Caco-2 (cell line): ENCODE results near the gene TBC1D17. TPM values are rescaled to one million over a fixed set of nuclear protein-coding genes. Genes with fewer than 3 reads are reported as not detected.

ENCODE experiments used
- BruUV-seq: library from RNA; stranded (reverse); fragments of 400-500 nt; replicated peaks from 2 replicates; lab custom pipeline; 2021; lab: Mats Ljungman, UMichigan
- CTCF ChIA-PET: fragments of 300-600 bp; sonication (Branson Sonifier 250); formaldehyde crosslinking; loops from one replicate; lab custom pipeline; 2022; ENCODE audit warnings: antibody characterized with exemption; lab: Charles Lee
- POLR2A ChIA-PET: fragments of 300-600 bp; sonication (Branson Sonifier 250); formaldehyde crosslinking; loops from one replicate; lab custom pipeline; 2022; ENCODE audit warnings: antibody characterized with exemption; lab: Charles Lee
- DNase-seq, 2 experiments: peaks; one replicate each; pipeline versions ENCODE4 v3.0.0 to v3.0.0-alpha.2; 2020 to 2022
- H3K27me3 ChIP-seq: replicated peaks from 2 replicates; pipeline ENCODE4 v1.6.0; 2011; ENCODE audit warnings: low read length; ENCODE audit not compliant: control insufficient read depth, insufficient read depth
- H3K36me3 ChIP-seq: 2 replicates; pipeline ENCODE4 v1.5.1; 2011; ENCODE audit warnings: low read length; ENCODE audit not compliant: control insufficient read depth, insufficient read depth
- H3K4me1 ChIP-seq: fragments of 250-450 bp; sonication (Bioruptor Pico); 2 replicates; pipeline ENCODE4 v1.5.1; 2020; ENCODE audit warnings: mild to moderate bottlenecking
- H3K4me3 ChIP-seq: 2 replicates; pipeline ENCODE4 v1.5.1; 2011; ENCODE audit warnings: low read depth, mild to moderate bottlenecking, control low read depth, low read length
- H3K9me3 ChIP-seq: fragments of 250-450 bp; sonication (Bioruptor Pico); 2 replicates; pipeline ENCODE4 v1.5.1; 2020; ENCODE audit warnings: mild to moderate bottlenecking, moderate library complexity
- H3K27ac Mint-ChIP-seq: one replicate; pipeline ENCODE4 v1.8.0; 2022; ENCODE audit warnings: mixed read lengths; ENCODE audit not compliant: unreplicated experiment
- H3K27me3 Mint-ChIP-seq: one replicate; pipeline ENCODE4 v1.8.0; 2022; ENCODE audit warnings: mixed read lengths; ENCODE audit not compliant: insufficient read depth, unreplicated experiment
- H3K36me3 Mint-ChIP-seq: one replicate; pipeline ENCODE4 v1.8.0; 2022; ENCODE audit warnings: mild to moderate bottlenecking, mixed read lengths; ENCODE audit not compliant: insufficient read depth, unreplicated experiment
- H3K4me1 Mint-ChIP-seq: one replicate; pipeline ENCODE4 v1.8.0; 2022; ENCODE audit warnings: low read depth, mixed read lengths; ENCODE audit not compliant: unreplicated experiment
- H3K4me3 Mint-ChIP-seq: one replicate; pipeline ENCODE4 v1.8.0; 2022; ENCODE audit warnings: mild to moderate bottlenecking, moderate library complexity, mixed read lengths; ENCODE audit not compliant: unreplicated experiment
- H3K9me3 Mint-ChIP-seq: one replicate; pipeline ENCODE4 v1.8.0; 2022; ENCODE audit warnings: mixed read lengths; ENCODE audit not compliant: unreplicated experiment
- CTCF ChIP-seq, 2 experiments: fragments of 200-600 bp in 1 of 2; IDR thresholded peaks; 1 replicate in 1 of 2; 2 replicates in 1 of 2; pipeline versions ENCODE4 v1.5.1 to v1.8.0; 2011 to 2022; ENCODE audit warnings: antibody characterized with exemption in 1 of 2, control low read depth in 1 of 2, inconsistent platforms in 1 of 2, low read depth in 1 of 2, low read length in 1 of 2, mild to moderate bottlenecking in 1 of 2, moderate library complexity in 1 of 2; ENCODE audit not compliant: insufficient read depth in 1 of 2, severe bottlenecking in 1 of 2, unreplicated experiment in 1 of 2
- intact Hi-C: fragments of 100-400 bp; cut with micrococcal nuclease; formaldehyde crosslinking; loops from one replicate; pipeline ENCODE4 v1.10.0; 2022; ENCODE audit not compliant: unreplicated experiment
- total RNA-seq: library from RNA; stranded (reverse); gene quantifications from 2 replicates; pipeline ENCODE4 v1.2.3, GENCODE V29; 2022

The TBC1D17 gene
- total RNA-seq, 1 experiment from 2014 or later = 55.3 TPM

GRCh38 chr19:49925486-49925885, 48.0 kb downstream of the TBC1D17 start:
- Histone ChIP-seq H3K36me3 (peaks cover 7% of the 10 kb centered on the region), H3K4me3 (no peak overlapping the region), H3K27me3 (no peaks in the 10 kb centered on the region), H3K9me3 (no peaks in the 10 kb centered on the region), H3K4me1 (peaks cover 9% of the 10 kb centered on the region)
- no peaks in the 10 kb centered on the region for H3K27me3 Mint-ChIP-seq
- no peak overlapping the region for H3K27ac Mint-ChIP-seq
- H3K36me3 Mint-ChIP-seq = peaks cover 98% of the 10 kb centered on the region
- BruUV-seq = no TSS peak
- no peak for DNase-seq
- H3K4me3 Mint-ChIP-seq = no peak overlapping the region
- POLR2A ChIA-PET = no interaction called here
- no peaks in the 10 kb centered on the region for H3K9me3 Mint-ChIP-seq
- intact Hi-C loops = no loop called here
- no peak for TF ChIP-seq CTCF (IDR thresholded peaks at IDR 0.05; ENCODE audit: insufficient read depth in 1 of 2, low read depth in 1 of 2, low read length in 1 of 2, severe bottlenecking in 1 of 2, unreplicated experiment in 1 of 2)
- CTCF ChIA-PET = no interaction called here
- H3K4me1 Mint-ChIP-seq = peaks cover 14% of the 10 kb centered on the region

GRCh38 chr19:49926515-49926914, 49.0 kb downstream of the TBC1D17 start:
- no peaks in the 10 kb centered on the region for H3K27me3 ChIP-seq
- intact Hi-C loops = no loop called here
- Mint-ChIP-seq H3K27me3 (no peaks in the 10 kb centered on the region), H3K4me3 (no peak overlapping the region), H3K27ac (no peak overlapping the region), H3K36me3 (peaks cover 92% of the 10 kb centered on the region), H3K4me1 (peaks cover 14% of the 10 kb centered on the region), H3K9me3 (no peaks in the 10 kb centered on the region)
- peaks cover 7% of the 10 kb centered on the region for H3K36me3 ChIP-seq
- no TSS peak for BruUV-seq
- ChIA-PET POLR2A (no interaction called here), CTCF (no interaction called here)
- no peak for TF ChIP-seq CTCF (IDR thresholded peaks at IDR 0.05; ENCODE audit: insufficient read depth in 1 of 2, low read depth in 1 of 2, low read length in 1 of 2, severe bottlenecking in 1 of 2, unreplicated experiment in 1 of 2)
- no peak for DNase-seq
- no peak overlapping the region for H3K4me3 ChIP-seq
- H3K4me1 ChIP-seq = peaks cover 9% of the 10 kb centered on the region
- no peaks in the 10 kb centered on the region for H3K9me3 ChIP-seq

- Mint-ChIP-seq H3K9me3 (no peaks in the 10 kb centered on the region), H3K4me3 (peak overlapping the region; percentile 81), H3K27me3 (no peaks in the 10 kb centered on the region), H3K4me1 (peaks cover 14% of the 10 kb centered on the region), H3K27ac (peak overlapping the region; percentile 92), H3K36me3 (peaks cover 91% of the 10 kb centered on the region)
- Histone ChIP-seq H3K9me3 (no peaks in the 10 kb centered on the region), H3K36me3 (peaks cover 7% of the 10 kb centered on the region), H3K27me3 (no peaks in the 10 kb centered on the region), H3K4me1 (peaks cover 9% of the 10 kb centered on the region), H3K4me3 (peak overlapping the region; percentile 99)
- no TSS peak for BruUV-seq
- POLR2A ChIA-PET = interaction anchor here (0.7 to 1.7 kb wide), 3 partner anchors 14 to 405 kb away, joined by 3 to 5 read pairs (median 4); no protein-coding TSS in a partner anchor
- CTCF ChIA-PET = no interaction called here
- no peak for DNase-seq
- intact Hi-C loops = no loop called here
- TF ChIP-seq CTCF (IDR thresholded peaks at IDR 0.05; ENCODE audit: insufficient read depth in 1 of 2, low read depth in 1 of 2, low read length in 1 of 2, severe bottlenecking in 1 of 2, unreplicated experiment in 1 of 2) = no peak
Observed at GRCh38 chr19:49927526-49928264, 50.2 kb downstream of the TBC1D17 start.
